SK-N-SH (cell line): Measurements from ENCODE around the gene PDLIM5. TPM values are rescaled to one million over a fixed set of nuclear protein-coding genes. Genes with fewer than 3 reads are reported as not detected.

ENCODE experiments used
- CTCF ChIA-PET: fragments of 300-600, 350-600 bp; formaldehyde crosslinking; extraction: SDS; loops from one replicate; lab custom pipeline; 2021; lab: Yijun Ruan, JAX
- POLR2A ChIA-PET: fragments of 350-600 bp; sonication (Branson Sonifier 250); formaldehyde crosslinking; extraction: SDS; loops from one replicate; lab custom pipeline; 2020; ENCODE audit warnings: antibody characterized with exemption, inconsistent platforms; lab: Yijun Ruan, JAX
- DNase-seq: peaks from one replicate; pipeline ENCODE4 v3.0.0; 2012
- H2AFZ ChIP-seq: fragments of 200-600 bp; sonication (generic); 2 replicates; pipeline ENCODE4 v1.8.1; 2016; ENCODE audit warnings: antibody characterized with exemption, mild to moderate bottlenecking, low read depth
- H3F3A ChIP-seq: fragments of 200-600 bp; sonication (generic); replicated peaks from 2 replicates; pipeline ENCODE3; 2016; ENCODE audit warnings: antibody characterized with exemption, mild to moderate bottlenecking; ENCODE audit not compliant: insufficient read depth
- H3K27ac ChIP-seq, 2 experiments: fragments of 200-500 bp in 1 of 2; fragments of 200-600 bp in 1 of 2; sonication (Bioruptor generic) in 1 of 2; sonication (generic), shearing (Covaris generic) in 1 of 2; 2 replicates each; pipeline versions ENCODE4 v1.5.1 to v1.6.1; 2014 to 2016; ENCODE audit warnings: low read depth in 2 of 2, inconsistent platforms in 1 of 2, low read length in 1 of 2, mild to moderate bottlenecking in 1 of 2, mixed read lengths in 1 of 2
- H3K27me3 ChIP-seq: fragments of 200-600 bp; sonication (generic), shearing (Covaris generic); 2 replicates; pipeline ENCODE4 v1.6.1; 2016; ENCODE audit warnings: mixed run types; ENCODE audit not compliant: insufficient read depth
- H3K36me3 ChIP-seq, 2 experiments: fragments of 200-500 bp in 1 of 2; fragments of 200-600 bp in 1 of 2; sonication (Bioruptor generic) in 1 of 2; sonication (generic) in 1 of 2; replicated peaks in 1 of 2; 2 replicates each; pipeline versions ENCODE3 to v1.5.1; 2014 to 2016; ENCODE audit warnings: low read length in 1 of 2, mild to moderate bottlenecking in 1 of 2; ENCODE audit not compliant: insufficient read depth in 2 of 2, control insufficient read depth in 1 of 2
- H3K4me1 ChIP-seq, 2 experiments: fragments of 200-500 bp in 1 of 2; fragments of 200-600 bp in 1 of 2; sonication (Bioruptor generic) in 1 of 2; sonication (generic), shearing (Covaris generic) in 1 of 2; 2 replicates each; pipeline versions ENCODE4 v1.5.1 to v1.6.1; 2014 to 2016; ENCODE audit warnings: low read depth in 1 of 2, low read length in 1 of 2, mixed run types in 1 of 2; ENCODE audit not compliant: insufficient read depth in 2 of 2, control insufficient read depth in 1 of 2
- H3K4me2 ChIP-seq: fragments of 200-600 bp; sonication (generic), shearing (Covaris generic); 2 replicates; pipeline ENCODE4 v1.6.1; 2017; ENCODE audit warnings: mixed run types
- H3K4me3 ChIP-seq, 2 experiments: fragments of 200-500 bp in 1 of 2; fragments of 200-600 bp in 1 of 2; sonication (Bioruptor generic) in 1 of 2; sonication (generic), shearing (Covaris generic) in 1 of 2; 2 replicates each; pipeline versions ENCODE4 v1.5.1 to v1.8.1; 2014 to 2016; ENCODE audit warnings: low read depth in 2 of 2, inconsistent platforms in 1 of 2, low read length in 1 of 2, mild to moderate bottlenecking in 1 of 2, mixed read lengths in 1 of 2, moderate library complexity in 1 of 2
- H3K79me2 ChIP-seq: fragments of 200-600 bp; sonication (generic); 2 replicates; pipeline ENCODE4 v1.8.1; 2017; ENCODE audit warnings: mild to moderate bottlenecking; ENCODE audit not compliant: insufficient read depth
- H3K9ac ChIP-seq: fragments of 200-600 bp; sonication (generic); 2 replicates; pipeline ENCODE4 v1.6.1; 2017; ENCODE audit warnings: mixed run types
- H3K9me2 ChIP-seq: fragments of 200-600 bp; sonication (generic); 2 replicates; pipeline ENCODE4 v1.6.1; 2017; ENCODE audit warnings: mixed run types
- H3K9me3 ChIP-seq: fragments of 200-600 bp; sonication (generic); 2 replicates; pipeline ENCODE4 v1.6.1; 2017; ENCODE audit warnings: mixed run types, mild to moderate bottlenecking, moderate library complexity
- H4K20me1 ChIP-seq: fragments of 200-600 bp; sonication (generic); 2 replicates; pipeline ENCODE4 v1.6.1; 2017; ENCODE audit warnings: mild to moderate bottlenecking, mixed run types; ENCODE audit not compliant: insufficient read depth
- CHD2 ChIP-seq: fragments of 150-350 bp; IDR thresholded peaks from 2 replicates; pipeline ENCODE4 v1.6.1; 2018; ENCODE audit warnings: low read length; ENCODE audit not compliant: partially characterized antibody
- CTCF ChIP-seq: fragments of 200-600 bp; sonication (generic); IDR thresholded peaks from 2 replicates; pipeline ENCODE4 v1.6.1; 2017; ENCODE audit warnings: antibody characterized with exemption, mild to moderate bottlenecking, moderate library complexity
- EP300 ChIP-seq, 2 experiments: IDR thresholded peaks; 2 replicates each; pipeline versions ENCODE4 v1.4.0 to v1.6.1; 2012; ENCODE audit warnings: borderline replicate concordance in 1 of 2, low read depth in 1 of 2, low read length in 1 of 2
- FOSL2 ChIP-seq: IDR thresholded peaks from 2 replicates; pipeline ENCODE4 v1.4.0; 2012; ENCODE audit warnings: low read depth, mild to moderate bottlenecking, moderate library complexity, borderline replicate concordance
- FOXM1 ChIP-seq: IDR thresholded peaks from 2 replicates; pipeline ENCODE4 v1.4.0; 2012; ENCODE audit warnings: low read depth, mild to moderate bottlenecking
- GATA2 ChIP-seq: sonication (generic); formaldehyde crosslinking; IDR thresholded peaks from 2 replicates; pipeline ENCODE4 v1.5.0; 2020; ENCODE audit warnings: mild to moderate bottlenecking, missing genetic modification reagents
- JUND ChIP-seq: IDR thresholded peaks from 2 replicates; pipeline ENCODE4 v1.4.0; 2012
- MEF2A ChIP-seq: IDR thresholded peaks from 2 replicates; pipeline ENCODE4 v1.4.0; 2012; ENCODE audit warnings: low read depth, borderline replicate concordance
- MXI1 ChIP-seq: IDR thresholded peaks from 2 replicates; pipeline ENCODE4 v1.6.1; 2012; ENCODE audit warnings: mild to moderate bottlenecking, low read depth, low read length, improper control_type of control experiment
- NFIC ChIP-seq: IDR thresholded peaks from 2 replicates; pipeline ENCODE4 v1.4.0; 2012; ENCODE audit warnings: borderline replicate concordance
- NRF1 ChIP-seq: IDR thresholded peaks from 2 replicates; pipeline ENCODE4 v1.6.1; 2012; ENCODE audit warnings: low read depth, mild to moderate bottlenecking, low read length
- POLR2AphosphoS5 ChIP-seq: IDR thresholded peaks from 2 replicates; pipeline ENCODE4 v1.6.1; 2012; ENCODE audit warnings: low read depth, low read length
- REST ChIP-seq: IDR thresholded peaks from 2 replicates; pipeline ENCODE4 v1.6.1; 2012; ENCODE audit warnings: mild to moderate bottlenecking, low read depth, low read length, moderate library complexity
- SMC3 ChIP-seq: IDR thresholded peaks from 2 replicates; pipeline ENCODE4 v1.6.1; 2012; ENCODE audit warnings: low read depth, low read length, improper control_type of control experiment
- TAF1 ChIP-seq: IDR thresholded peaks from 2 replicates; pipeline ENCODE4 v1.6.1; 2012; ENCODE audit warnings: low read depth, mild to moderate bottlenecking, low read length, moderate library complexity, borderline replicate concordance
- TCF12 ChIP-seq: IDR thresholded peaks from 2 replicates; pipeline ENCODE4 v1.4.0; 2012
- TEAD4 ChIP-seq: IDR thresholded peaks from 2 replicates; pipeline ENCODE4 v1.4.0; 2012; ENCODE audit warnings: mild to moderate bottlenecking, borderline replicate concordance; ENCODE audit not compliant: insufficient read depth
- USF1 ChIP-seq: IDR thresholded peaks from 2 replicates; pipeline ENCODE4 v1.4.0; 2012; ENCODE audit warnings: low read depth, borderline replicate concordance
- USF2 ChIP-seq: fragments of 150-350 bp; IDR thresholded peaks from 2 replicates; pipeline ENCODE4 v1.6.1; 2017; ENCODE audit warnings: antibody characterized with exemption, low read length, low read depth, borderline replicate concordance
- ZBTB33 ChIP-seq: IDR thresholded peaks from 2 replicates; pipeline ENCODE4 v1.4.0; 2012; ENCODE audit warnings: low read depth, borderline replicate concordance
- WGBS: methylation state at CpG from one replicate; pipeline ENCODE4 v1.1.6; 2017; ENCODE audit warnings: low lambda C conversion rate; 5-methylcytosine and 5-hydroxymethylcytosine counted together
- polyA plus RNA-seq, 3 experiments: library from polyadenylated mRNA; depleted of rRNA; stranded (reverse); fragments of >200 nt; gene quantifications; 2 replicates each; pipeline ENCODE4 v1.2.3, GENCODE V29; 2012

The PDLIM5 gene
- polyA plus RNA-seq, 1 of the 3 experiments (the other 2 are of a cell fraction) = 36.7 TPM

GRCh38 chr4:94654714-94655113, 203.0 kb downstream of the PDLIM5 start:
- peaks cover 4 to 63% of the 10 kb centered on the region in 2 experiments for H3K36me3 ChIP-seq
- no peaks in the 10 kb centered on the region for H3K27me3 ChIP-seq
- no peaks in the 10 kb centered on the region for H3K79me2 ChIP-seq
- POLR2A ChIA-PET = no interaction called here
- H3K9ac ChIP-seq = no peak overlapping the region
- DNase-seq = no peak
- H3K9me3 ChIP-seq = no peaks in the 10 kb centered on the region
- peak overlapping the region in 1 of 2 experiments; percentile 92; a peak in 2 of 4 replicates for H3K27ac ChIP-seq
- CTCF ChIA-PET = no interaction called here
- TF ChIP-seq FOSL2 (no peak), JUND (no peak), MXI1 (no peak), TAF1 (no peak), SMC3 (no peak), REST (no peak), USF1 (no peak), EP300 (IDR thresholded peaks at IDR 0.05; ENCODE audit: borderline replicate concordance in 1 of 2, low read depth in 1 of 2, low read length in 1 of 2) (no peak), NRF1 (no peak), TCF12 (no peak), CTCF (no peak)
- TF ChIP-seq, all 33 proteins: peak for 0
- Histone ChIP-seq H3F3A (peaks cover 27% of the 10 kb centered on the region), H3K4me2 (no peak overlapping the region), H3K4me1 (peaks cover 0 to 18% of the 10 kb centered on the region in 2 experiments; a peak in 2 of 4 replicates), H4K20me1 (no peaks in the 10 kb centered on the region), H2AFZ (no peak overlapping the region), H3K9me2 (no peaks in the 10 kb centered on the region), H3K4me3 (no peak overlapping the region)
- WGBS = 87% methylated on average over 3 of the region's 3 CpGs

- WGBS = 64% methylated on average over 3 of the region's 3 CpGs
- H3K79me2 ChIP-seq = no peaks in the 10 kb centered on the region
- no peak overlapping the region for H3K9ac ChIP-seq
- peaks cover 7 to 71% of the 10 kb centered on the region in 2 experiments for H3K36me3 ChIP-seq
- H3K9me3 ChIP-seq = no peaks in the 10 kb centered on the region
- no peak overlapping the region for H2AFZ ChIP-seq
- peaks cover 12% of the 10 kb centered on the region for H3F3A ChIP-seq
- no peak overlapping the region for H3K4me3 ChIP-seq
- H3K9me2 ChIP-seq = no peaks in the 10 kb centered on the region
- H4K20me1 ChIP-seq = no peaks in the 10 kb centered on the region
- no peaks in the 10 kb centered on the region for H3K4me1 ChIP-seq
- ChIA-PET POLR2A (no interaction called here), CTCF (no interaction called here)
- DNase-seq = no peak
- no peaks in the 10 kb centered on the region for H3K27me3 ChIP-seq
- no peak overlapping the region for H3K4me2 ChIP-seq
- no peak overlapping the region for H3K27ac ChIP-seq
- no peak for TF ChIP-seq CHD2
- no peak for TF ChIP-seq ZBTB33
- no peak for TF ChIP-seq MXI1
- TF ChIP-seq USF2 = no peak
- no peak for TF ChIP-seq MEF2A
- no peak for TF ChIP-seq POLR2AphosphoS5
- no peak for TF ChIP-seq GATA2
- TF ChIP-seq FOXM1 = no peak
- TF ChIP-seq TEAD4 = no peak
- TF ChIP-seq NFIC = no peak
These were observed 208.9 kb downstream of the PDLIM5 start for GRCh38 chr4:94660614-94661013.
